ENCODE data around the gene VTA1. TPM values are rescaled to one million over a fixed set of nuclear protein-coding genes. Genes with fewer than 3 reads are reported as not detected.

Gene VTA1
- total and polyA plus RNA-seq, 2 of the 4 experiments (the other 2 are of a cell fraction), result 60.9 to 120 TPM

DNA sequence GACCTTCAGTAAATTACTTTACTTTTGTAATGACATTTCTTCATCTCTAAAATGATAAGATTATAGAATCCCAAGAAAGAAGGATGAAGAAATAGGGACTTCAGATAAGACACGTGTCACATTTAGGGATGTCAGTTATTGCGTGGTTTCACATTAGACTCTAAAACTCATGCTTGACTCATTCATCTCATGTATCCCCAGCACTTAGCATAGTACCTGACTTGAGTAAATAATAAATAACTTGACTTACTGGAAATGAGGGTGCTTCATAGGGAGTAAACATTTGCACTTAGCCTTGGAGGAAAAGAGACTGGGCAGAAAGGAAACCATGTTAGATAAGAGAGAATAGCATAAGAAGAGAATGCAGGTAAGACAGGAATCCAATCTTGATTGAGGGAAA lies 37.2 kb downstream of the VTA1 start:
- Histone ChIP-seq H3K4me2 (ENCODE audit: low read depth, low read length) (no peak overlapping the region), H3K9ac (ENCODE audit: low read depth, low read length) (no peak overlapping the region), H3K14ac (replicated peaks; ENCODE audit: low read depth, low read length) (no peak overlapping the region), H3K4ac (ENCODE audit: low read depth, low read length) (no peak overlapping the region), H3K9me1 (ENCODE audit: insufficient read depth, low read length) (no peaks in the 10 kb centered on the region), H3K27me3 (ENCODE audit: control insufficient read depth, insufficient read depth, low read length) (no peaks in the 10 kb centered on the region), H2BK5ac (ENCODE audit: low read depth, low read length, poor library complexity, severe bottlenecking) (no peak overlapping the region), H2AFZ (replicated peaks; ENCODE audit: low read length, poor library complexity) (no peak overlapping the region), H3K36me3 (ENCODE audit: control insufficient read depth, insufficient read depth, low read length) (peaks cover 3% of the 10 kb centered on the region; the same call in 1 of the 2 replicates), H3K27ac (ENCODE audit: insufficient read depth, low read length) (no peak overlapping the region), H2BK20ac (ENCODE audit: low read depth, low read length) (no peak overlapping the region), H3K56ac (ENCODE audit: extremely low read depth, insufficient read depth, low read length) (no peak overlapping the region), H3K4me3 (ENCODE audit: insufficient read depth, low read depth, low read length) (no peak overlapping the region), H2BK15ac (ENCODE audit: low read depth, low read length) (no peak overlapping the region), H3K23ac (ENCODE audit: low read depth, low read length) (no peak overlapping the region), H2AK5ac (ENCODE audit: low read depth, low read length) (no peak overlapping the region), H2AK9ac (replicated peaks; ENCODE audit: low read depth, low read length, poor library complexity) (no peak overlapping the region), H3K79me1 (ENCODE audit: low read depth in 1 of 2, low read length in 2 of 2) (peaks cover 7 to 12% of the 10 kb centered on the region in 2 experiments; a peak in 2 of 4 replicates), H3K18ac (ENCODE audit: low read depth, low read length) (no peak overlapping the region), H2BK120ac (ENCODE audit: low read depth, low read length) (no peak overlapping the region), H3K9me3 (ENCODE audit: control insufficient read depth, insufficient read depth, low read length) (no peaks in the 10 kb centered on the region), H4K91ac (ENCODE audit: insufficient read depth, low read depth, low read length) (no peak overlapping the region), H4K20me1 (ENCODE audit: insufficient read depth, low read length) (no peaks in the 10 kb centered on the region), H4K8ac (ENCODE audit: low read depth in 2 of 2, low read length in 2 of 2) (no peak overlapping the region), H4K5ac (ENCODE audit: low read depth, low read length) (no peak overlapping the region), H3K4me1 (ENCODE audit: control insufficient read depth, insufficient read depth, low read length) (peaks cover 2% of the 10 kb centered on the region; the same call in 1 of the 2 replicates)
- DNase-seq (no peak), ATAC-seq (ENCODE audit: low read depth) (no peak)
- TF ChIP-seq, protein P1, sequence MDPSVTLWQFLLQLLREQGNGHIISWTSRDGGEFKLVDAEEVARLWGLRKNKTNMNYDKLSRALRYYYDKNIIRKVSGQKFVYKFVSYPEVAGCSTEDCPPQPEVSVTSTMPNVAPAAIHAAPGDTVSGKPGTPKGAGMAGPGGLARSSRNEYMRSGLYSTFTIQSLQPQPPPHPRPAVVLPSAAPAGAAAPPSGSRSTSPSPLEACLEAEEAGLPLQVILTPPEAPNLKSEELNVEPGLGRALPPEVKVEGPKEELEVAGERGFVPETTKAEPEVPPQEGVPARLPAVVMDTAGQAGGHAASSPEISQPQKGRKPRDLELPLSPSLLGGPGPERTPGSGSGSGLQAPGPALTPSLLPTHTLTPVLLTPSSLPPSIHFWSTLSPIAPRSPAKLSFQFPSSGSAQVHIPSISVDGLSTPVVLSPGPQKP (IDR thresholded peaks at IDR 0.05; ENCODE audit: borderline replicate concordance, low read depth, low read length), result no peak
- TF ChIP-seq RFX5 (IDR thresholded peaks at IDR 0.05; ENCODE audit: low read depth, low read length), result no peak
- no peak for TF ChIP-seq NFE2L2 (IDR thresholded peaks at IDR 0.05; ENCODE audit: low read depth, low read length)
- CTCF ChIA-PET, result no interaction called here
- WGBS, 2 experiments (ENCODE audit: extremely low coverage in 2 of 2, insufficient read length in 1 of 2), result no CpG with 5 or more reads among the region's 2 CpGs
- dilution Hi-C loops (cut with HindIII; ENCODE audit: low sequenced_read_pairs, unreplicated experiment), result no loop called here
- in situ Hi-C loops (cut with MboI; ENCODE audit: low sequenced_read_pairs), result no loop called here
- intact Hi-C loops (cut with micrococcal nuclease), result no loop called here
- POLR2A ChIA-PET (ENCODE audit: unreplicated experiment), result no interaction called here
- BruUV-seq (replicated peaks), result no TSS peak

Measured in IMR-90 (cell line).